ENCODE results near the gene INTS11.

INTS11 gene

GRCh38 chr1:1305300-1306069, 19.0 kb downstream of the INTS11 start:
- H3K4me1 ChIP-seq = peaks cover 34% of the 10 kb centered on the region
- DNase-seq (ENCODE audit: low spot score in 2 of 2) = peak in 1 of 2 experiments; percentile 73
- in situ Hi-C loops (cut with MboI; ENCODE audit: low sequenced_read_pairs) = loop anchor here (10.0 kb wide), 2 partner anchors 61 to 191 kb away; partner anchors contain the start of genes C1QTNF12 and C1orf159
- peak overlapping the region; percentile 69 for H3K4me3 ChIP-seq
- H3K36me3 ChIP-seq (replicated peaks) = peaks cover 8% of the 10 kb centered on the region
- H3K27me3 ChIP-seq (ENCODE audit: low read depth) = no peaks in the 10 kb centered on the region
- H3K9me3 ChIP-seq = no peaks in the 10 kb centered on the region

- Histone ChIP-seq H3K4me3 (peak overlapping the region; percentile 69; the same call in 1 of the 2 replicates), H3K27me3 (ENCODE audit: low read depth) (no peaks in the 10 kb centered on the region), H3K4me1 (peaks cover 28% of the 10 kb centered on the region), H3K9me3 (no peaks in the 10 kb centered on the region), H3K36me3 (replicated peaks) (no peaks in the 10 kb centered on the region; the same call in 1 of the 2 replicates)
- in situ Hi-C loops (cut with MboI; ENCODE audit: low sequenced_read_pairs) = loop anchor here (10.0 kb wide), 2 partner anchors 60 to 190 kb away; partner anchors contain the start of genes C1QTNF12 and C1orf159
- peak; percentile 52 to 82 for DNase-seq (ENCODE audit: low spot score in 2 of 2)
Measured at GRCh38 chr1:1304331-1305299, 19.8 kb downstream of the INTS11 start.

DNA sequence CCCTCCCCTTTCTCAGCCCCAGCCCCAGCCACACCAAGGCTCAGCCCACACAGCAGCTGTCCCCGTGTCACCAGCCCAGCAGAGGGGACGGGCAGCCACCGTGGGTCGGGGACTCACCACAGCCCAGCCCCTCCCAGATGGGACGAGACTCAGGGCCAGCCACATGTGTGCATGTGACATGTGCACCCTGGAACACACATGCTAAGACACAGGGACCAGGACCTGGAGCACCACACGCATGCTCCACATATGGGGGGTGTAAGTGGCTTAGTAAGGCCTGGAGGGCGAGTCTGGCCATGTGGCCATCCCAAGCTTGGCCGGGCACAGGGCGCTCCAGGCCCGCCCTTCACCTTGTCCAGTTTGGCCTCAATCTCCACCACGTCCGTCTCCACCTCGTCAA, 20.7 kb downstream of the INTS11 start:
- H3K4me3 ChIP-seq = no peak overlapping the region

GRCh38 chr1:1302951-1303509, 21.4 kb downstream of the INTS11 start:
- H3K4me1 ChIP-seq = peaks cover 27% of the 10 kb centered on the region
- H3K36me3 ChIP-seq (replicated peaks) = no peaks in the 10 kb centered on the region
- no peaks in the 10 kb centered on the region for H3K27me3 ChIP-seq (ENCODE audit: low read depth)
- DNase-seq (ENCODE audit: low spot score in 2 of 2) = no peak
- H3K4me3 ChIP-seq = no peak overlapping the region
- in situ Hi-C loops (cut with MboI; ENCODE audit: low sequenced_read_pairs) = loop anchor here (10.0 kb wide), 2 partner anchors 58 to 188 kb away; partner anchors contain the start of genes C1QTNF12 and C1orf159
- no peaks in the 10 kb centered on the region for H3K9me3 ChIP-seq

More for the DNA sequence above, 20.7 kb downstream of the INTS11 start:
- peaks cover 27% of the 10 kb centered on the region for H3K4me1 ChIP-seq
- H3K9me3 ChIP-seq = no peaks in the 10 kb centered on the region
- H3K36me3 ChIP-seq (replicated peaks) = no peaks in the 10 kb centered on the region
- in situ Hi-C loops (cut with MboI; ENCODE audit: low sequenced_read_pairs) = loop anchor here (10.0 kb wide), 2 partner anchors 59 to 189 kb away; partner anchors contain the start of genes C1QTNF12 and C1orf159
- H3K27me3 ChIP-seq (ENCODE audit: low read depth) = no peaks in the 10 kb centered on the region
- DNase-seq (ENCODE audit: low spot score in 2 of 2) = no peak

GRCh38 chr1:1302006-1302430, 22.4 kb downstream of the INTS11 start:
- Histone ChIP-seq H3K27me3 (ENCODE audit: low read depth) (no peaks in the 10 kb centered on the region), H3K9me3 (no peaks in the 10 kb centered on the region), H3K4me1 (peaks cover 27% of the 10 kb centered on the region), H3K36me3 (replicated peaks) (no peaks in the 10 kb centered on the region), H3K4me3 (no peak overlapping the region)
- in situ Hi-C loops (cut with MboI; ENCODE audit: low sequenced_read_pairs) = loop anchor here (10.0 kb wide), 2 partner anchors 57 to 187 kb away; partner anchors contain the start of genes C1QTNF12 and C1orf159
- DNase-seq (ENCODE audit: low spot score in 2 of 2) = no peak

DNA sequence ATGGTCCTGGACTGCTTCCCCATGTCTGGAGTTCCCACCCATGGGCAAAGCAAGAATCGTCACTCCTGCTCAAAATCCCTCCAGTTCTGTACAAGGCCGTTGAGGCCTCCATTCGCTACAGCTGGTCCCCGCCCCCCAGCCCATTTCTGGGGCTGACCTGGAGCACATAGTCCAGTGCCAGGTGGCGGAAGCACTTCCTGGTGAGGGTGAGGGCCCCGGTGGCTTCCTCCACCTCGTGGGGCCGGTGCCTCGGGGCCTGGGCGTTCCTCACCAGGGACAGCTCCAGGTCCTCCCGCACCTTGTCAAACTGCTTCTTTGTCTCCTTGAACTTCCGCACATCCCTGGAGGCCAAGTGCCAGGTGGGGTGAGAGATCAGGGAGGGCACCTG, 24.1 kb downstream of the INTS11 start:
- Histone ChIP-seq H3K4me3 (no peak overlapping the region), H3K9me3 (no peaks in the 10 kb centered on the region), H3K36me3 (replicated peaks) (no peaks in the 10 kb centered on the region), H3K27me3 (ENCODE audit: low read depth) (no peaks in the 10 kb centered on the region), H3K4me1 (peaks cover 10% of the 10 kb centered on the region)
- in situ Hi-C loops (cut with MboI; ENCODE audit: low sequenced_read_pairs) = loop anchor here (10.0 kb wide), 2 partner anchors 56 to 186 kb away; partner anchors contain the start of genes C1QTNF12 and C1orf159
- DNase-seq (ENCODE audit: low spot score in 2 of 2) = no peak

GRCh38 chr1:1299686-1300351, 24.6 kb downstream of the INTS11 start:
- Histone ChIP-seq H3K9me3 (no peaks in the 10 kb centered on the region), H3K36me3 (replicated peaks) (no peaks in the 10 kb centered on the region), H3K4me3 (no peak overlapping the region), H3K4me1 (peaks cover 5% of the 10 kb centered on the region), H3K27me3 (ENCODE audit: low read depth) (no peaks in the 10 kb centered on the region)
- in situ Hi-C loops (cut with MboI; ENCODE audit: low sequenced_read_pairs) = loop anchor here (10.0 kb wide), 2 partner anchors 55 to 185 kb away; partner anchors contain the start of genes C1QTNF12 and C1orf159
- DNase-seq (ENCODE audit: low spot score in 2 of 2) = no peak

DNA sequence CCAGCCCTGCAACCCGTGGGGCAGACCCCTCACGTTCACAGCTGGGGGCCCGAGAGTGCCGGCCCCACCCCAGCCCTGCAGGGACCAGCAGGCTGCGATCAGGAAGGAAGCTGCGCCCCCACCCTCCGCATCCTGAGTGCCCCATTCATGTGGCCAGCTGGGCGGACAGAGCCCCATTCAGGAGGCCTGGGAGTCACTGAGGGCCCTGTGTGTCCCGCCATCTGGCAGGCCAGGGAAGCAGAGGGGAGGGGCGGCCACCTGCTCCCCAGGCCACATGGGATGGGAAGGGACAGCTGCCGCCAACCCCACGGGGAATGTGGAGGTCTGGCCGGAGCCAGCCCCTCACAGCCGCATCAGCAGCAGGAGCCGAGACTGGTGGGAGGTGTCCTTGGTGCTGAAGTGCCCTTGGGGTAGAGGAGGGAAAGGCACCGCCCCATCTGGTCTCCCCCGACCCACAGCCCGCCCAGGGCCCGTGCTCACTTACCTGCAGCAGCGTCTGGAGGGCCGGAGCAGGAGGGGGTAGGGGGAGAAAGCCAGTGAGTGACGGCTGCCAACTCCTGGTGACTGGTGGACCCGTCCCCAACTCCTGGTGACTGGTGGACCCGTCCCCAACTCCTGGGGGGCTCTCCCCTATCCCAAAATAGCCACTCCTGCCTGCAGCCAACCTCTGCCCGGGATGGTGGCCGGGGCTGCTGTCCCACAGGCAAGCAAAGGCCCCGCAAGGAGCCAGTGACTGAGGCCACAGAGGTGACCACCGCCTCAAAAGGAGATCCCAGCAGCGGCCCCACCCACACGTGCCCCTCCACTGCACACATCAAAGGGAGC, 25.4 kb downstream of the INTS11 start:
- Histone ChIP-seq H3K4me3 (no peak overlapping the region), H3K4me1 (no peaks in the 10 kb centered on the region), H3K36me3 (replicated peaks) (no peaks in the 10 kb centered on the region), H3K9me3 (no peaks in the 10 kb centered on the region), H3K27me3 (ENCODE audit: low read depth) (no peaks in the 10 kb centered on the region)
- DNase-seq (ENCODE audit: low spot score in 2 of 2) = peak in 1 of 2 experiments; percentile 55
- in situ Hi-C loops (cut with MboI; ENCODE audit: low sequenced_read_pairs) = no loop called here

- Histone ChIP-seq H3K9me3 (no peaks in the 10 kb centered on the region), H3K4me1 (no peaks in the 10 kb centered on the region), H3K4me3 (no peak overlapping the region), H3K36me3 (replicated peaks) (no peaks in the 10 kb centered on the region), H3K27me3 (ENCODE audit: low read depth) (no peaks in the 10 kb centered on the region)
- no peak for DNase-seq (ENCODE audit: low spot score in 2 of 2)
- in situ Hi-C loops (cut with MboI; ENCODE audit: low sequenced_read_pairs) = no loop called here
Measured at GRCh38 chr1:1297802-1298424, 26.5 kb downstream of the INTS11 start.

DNA sequence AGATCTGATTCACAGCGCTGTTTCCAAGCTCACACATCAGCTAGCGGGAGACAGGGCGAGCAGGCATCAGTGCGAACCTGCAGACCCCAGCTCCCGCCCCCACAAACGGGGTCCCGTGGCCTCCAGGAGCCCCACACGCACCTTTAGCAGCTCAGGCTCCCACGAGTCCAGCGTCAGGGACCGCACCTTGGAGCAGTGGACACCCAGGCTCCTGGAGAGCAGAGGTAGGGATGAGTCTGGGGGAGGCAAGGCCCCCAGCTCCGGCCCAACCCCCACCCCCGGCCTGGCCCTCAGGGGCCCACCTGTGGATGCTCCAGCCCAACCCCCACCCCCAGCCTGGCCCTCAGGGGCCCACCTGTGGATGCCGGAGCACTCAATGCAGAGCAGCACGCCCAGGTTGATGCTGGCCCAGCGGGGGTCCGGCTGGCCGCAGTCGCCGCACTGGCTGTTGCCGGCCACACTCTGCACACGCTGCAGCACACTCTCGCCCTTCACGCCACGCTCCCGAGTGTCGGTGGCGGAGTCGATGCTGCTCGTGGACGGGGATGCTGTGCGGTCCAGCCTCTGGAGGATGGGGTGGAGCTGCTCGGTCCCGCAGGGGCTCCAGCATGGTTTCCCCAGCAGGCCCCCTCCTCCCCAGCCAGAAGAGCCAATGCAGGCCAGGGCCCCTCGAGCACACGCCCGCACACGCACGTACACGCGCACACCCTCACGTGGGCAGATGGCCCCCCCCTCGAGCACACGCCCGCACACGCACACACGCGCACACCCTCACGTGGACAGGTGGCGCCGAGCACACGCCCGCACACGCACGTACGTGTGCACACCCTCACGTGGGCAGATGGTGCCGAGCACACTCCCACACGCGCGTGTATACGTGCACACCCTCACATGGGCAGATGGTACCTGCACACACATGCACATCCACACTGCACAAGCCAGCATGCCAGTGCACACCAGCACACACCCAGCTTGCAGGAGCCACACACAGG, 28.1 kb downstream of the INTS11 start:
- H3K27me3 ChIP-seq (ENCODE audit: low read depth) = no peaks in the 10 kb centered on the region
- no peak for DNase-seq (ENCODE audit: low spot score in 2 of 2)
- no peaks in the 10 kb centered on the region; the same call in 1 of the 2 replicates for H3K36me3 ChIP-seq (replicated peaks)
- in situ Hi-C loops (cut with MboI; ENCODE audit: low sequenced_read_pairs) = no loop called here
- no peaks in the 10 kb centered on the region for H3K9me3 ChIP-seq
- H3K4me3 ChIP-seq = no peak overlapping the region
- no peaks in the 10 kb centered on the region for H3K4me1 ChIP-seq

All from HAP-1 (cell line).